GM15510 (cell line): ENCODE measurements around the gene MEGF9.

Experiments
- POLR2A ChIP-seq: IDR thresholded peaks from 3 replicates; pipeline ENCODE4 v1.6.1; 2011; ENCODE audit warnings: borderline replicate concordance; ENCODE audit not compliant: insufficient read length; ENCODE audit errors: extremely low read depth

Gene MEGF9

DNA sequence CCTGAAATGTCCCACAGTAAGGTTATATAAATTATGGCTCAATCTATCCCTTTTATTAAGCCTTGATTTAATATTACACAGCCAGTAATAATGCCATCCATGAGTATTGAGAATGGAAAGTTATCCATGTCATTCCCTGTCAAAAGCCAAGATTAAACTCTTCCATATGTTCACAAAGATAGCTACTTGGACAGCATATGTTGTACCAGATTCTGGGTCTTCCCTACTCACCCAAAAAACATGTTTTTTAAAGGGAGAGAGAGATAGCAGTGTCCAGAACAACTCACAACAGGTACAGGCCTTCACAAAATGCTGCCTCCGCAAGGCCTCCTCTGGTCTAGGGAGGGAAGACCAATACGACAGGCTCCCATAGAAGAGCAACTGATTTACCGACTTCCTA is 149.7 kb downstream of the MEGF9 start:
- no peak for TF ChIP-seq POLR2A

DNA sequence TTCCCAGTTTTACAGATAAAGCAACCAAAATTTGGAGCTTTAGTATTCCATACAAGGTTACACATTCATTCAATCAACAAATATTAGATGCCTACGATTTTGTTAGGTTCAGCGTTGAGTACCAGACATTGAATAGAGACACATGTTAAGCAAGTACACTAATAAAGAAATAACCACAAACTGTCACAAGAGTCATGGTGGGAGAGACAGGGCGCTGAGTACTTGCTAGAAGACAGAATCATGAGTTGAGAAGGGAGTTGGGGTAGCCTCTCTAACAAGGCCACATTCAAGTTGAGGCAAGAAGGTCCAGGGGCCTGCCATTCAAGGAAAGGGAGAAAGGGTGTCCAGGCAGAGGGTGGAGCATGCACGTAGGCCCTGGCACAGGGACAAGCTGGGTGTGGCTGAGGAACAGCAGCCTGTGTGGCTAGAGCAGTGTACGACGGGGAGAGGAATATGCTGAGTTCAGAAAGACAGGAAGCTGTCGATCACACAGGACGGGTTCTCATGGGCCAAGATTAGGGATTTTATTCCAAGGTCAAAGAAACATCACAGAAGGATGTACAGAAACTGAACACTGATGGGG is 151.3 kb downstream of the MEGF9 start:
- no peak for TF ChIP-seq POLR2A

DNA sequence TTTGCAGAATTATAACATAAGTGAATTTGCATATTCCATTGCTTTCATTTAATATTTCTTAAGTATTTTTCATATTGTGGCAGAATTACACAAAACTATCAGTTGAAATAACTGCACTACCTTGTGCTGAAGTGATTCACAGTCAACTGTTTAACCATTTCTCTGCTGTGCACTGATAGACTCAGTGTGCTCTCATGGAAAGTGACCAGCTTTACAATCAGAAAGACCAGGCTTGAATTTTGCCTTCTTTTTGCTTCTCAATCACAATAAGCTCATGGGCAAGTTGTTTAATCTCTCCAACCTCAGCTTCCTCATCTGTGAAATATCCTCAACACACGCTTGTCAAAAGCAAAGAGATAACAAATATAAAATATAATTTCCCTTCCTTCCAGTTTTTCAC is 152.6 kb downstream of the MEGF9 start:
- no peak for TF ChIP-seq POLR2A

DNA sequence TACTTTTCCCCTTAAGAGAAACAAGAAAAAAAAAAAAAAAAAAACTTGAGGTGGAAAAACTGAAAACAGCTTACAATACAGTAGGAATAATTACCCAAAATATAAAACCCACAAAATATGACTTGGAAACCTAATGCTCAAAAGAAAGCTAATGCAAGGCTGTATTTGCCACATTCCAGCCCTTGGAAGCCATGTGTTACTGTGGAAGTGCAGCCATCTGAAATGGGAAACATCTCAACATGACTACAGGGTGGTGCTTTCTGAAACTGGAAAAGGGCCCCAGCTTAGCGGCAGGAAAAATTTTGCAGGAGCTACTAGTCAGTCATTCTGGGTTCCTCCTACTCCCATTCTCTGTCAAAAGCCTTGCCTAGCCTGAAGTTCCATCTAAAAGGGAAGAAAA is 154.7 kb downstream of the MEGF9 start:
- TF ChIP-seq POLR2A: no peak

DNA sequence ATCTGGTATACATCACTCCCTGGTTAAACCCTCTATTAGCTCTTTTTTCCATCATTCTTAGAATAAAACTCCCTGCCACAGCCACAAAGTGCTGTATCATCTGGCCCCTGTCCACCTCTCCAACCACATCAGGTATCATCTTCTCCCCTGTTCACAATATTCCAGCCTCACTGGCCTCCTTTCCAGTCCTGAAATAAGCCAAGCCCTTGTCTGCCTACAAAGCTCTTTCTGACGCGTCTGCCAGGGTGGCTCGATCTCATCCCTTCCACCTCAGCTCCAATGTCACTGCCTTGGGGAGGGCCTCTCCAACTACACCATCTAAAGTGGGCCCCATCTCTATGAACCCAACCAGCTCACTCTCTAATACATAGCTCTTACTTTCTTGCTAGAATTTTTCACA is 155.8 kb downstream of the MEGF9 start:
- no peak for TF ChIP-seq POLR2A

DNA sequence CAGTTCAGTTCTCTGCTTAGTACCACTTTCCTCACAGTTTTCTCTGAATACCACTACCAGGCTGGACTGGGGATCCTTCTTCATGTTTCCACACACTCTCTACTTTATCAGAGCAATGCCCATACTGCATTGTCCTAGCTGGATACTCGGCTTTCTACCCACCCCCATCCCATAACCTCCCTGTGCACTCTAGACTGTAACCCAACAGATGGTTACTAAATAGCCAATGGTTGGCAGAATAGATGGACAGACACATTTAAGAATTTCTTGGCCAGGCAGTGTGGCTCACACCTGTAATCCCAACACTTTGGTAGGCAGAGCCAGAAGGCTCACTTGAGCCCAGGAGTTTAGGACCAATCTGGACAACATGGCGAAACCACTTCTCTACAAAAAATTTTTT is 157.1 kb downstream of the MEGF9 start:
- TF ChIP-seq POLR2A: no peak

DNA sequence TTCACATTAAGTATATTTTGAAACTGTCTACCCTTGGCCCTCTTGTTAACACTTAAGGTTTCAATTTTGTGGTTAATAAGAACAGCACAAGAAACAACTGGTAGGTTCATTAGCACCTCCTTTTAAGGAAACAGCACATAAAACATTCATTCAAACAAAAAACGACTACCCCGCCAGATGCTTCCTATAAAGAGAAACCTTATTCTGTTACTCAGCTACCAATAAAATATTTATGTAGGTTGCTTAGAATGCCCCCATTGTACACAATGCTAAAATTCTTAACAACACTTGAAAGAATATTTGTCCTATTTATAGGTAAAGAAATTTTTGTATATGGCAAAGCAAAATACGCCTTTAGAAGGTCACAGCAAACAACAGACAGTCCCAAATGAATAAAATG is 157.5 kb downstream of the MEGF9 start:
- no peak for TF ChIP-seq POLR2A

DNA sequence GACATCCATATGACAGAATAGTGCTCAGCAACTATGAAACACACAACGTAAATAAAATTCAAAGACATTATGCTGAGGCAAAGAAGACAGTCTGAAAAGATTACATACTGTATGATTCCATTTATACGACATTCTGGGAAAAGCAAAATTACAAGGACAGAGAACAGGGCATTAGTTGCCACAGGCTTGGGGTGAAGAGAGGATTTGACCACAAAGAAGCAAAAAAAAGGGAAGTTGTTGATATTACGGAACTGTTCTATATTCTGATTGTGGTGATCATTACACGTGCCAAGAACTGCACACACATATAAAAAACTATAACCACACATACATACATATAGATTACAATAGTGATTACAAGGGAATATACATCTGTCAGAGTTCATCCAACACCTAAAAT is 158.4 kb downstream of the MEGF9 start:
- no peak for TF ChIP-seq POLR2A
